HG03442 (cell line): ENCODE results near the gene KRTAP9-2.
"Not testable (repeated sequence)": the region's sequence is repeated elsewhere in the genome, so short reads cannot be mapped to it uniquely, and the experiment has no call there.

Experiments
- ATAC-seq: cut with Tn5 transposase; IDR thresholded peaks from one replicate; pipeline ENCODE4 v1.9.1; 2021; ENCODE audit warnings: mild to moderate bottlenecking, moderate library complexity; ENCODE audit not compliant: unreplicated experiment

Gene KRTAP9-2

GRCh38 chr17:41226598-41227095 is at the start of gene KRTAP9-2:
TSS of gene KRTAP9-2 (plus strand) at chr17:41226648. CDS start at chr17:41226655, 7 bp downstream.
- not testable (repeated sequence) for ATAC-seq

- ATAC-seq: no peak
These were observed 49.6 kb upstream of the KRTAP9-2 start for GRCh38 chr17:41176744-41177387.

- ATAC-seq: no peak
These were observed 48.6 kb upstream of the KRTAP9-2 start, which contains the start of gene KRTAP4-2 for GRCh38 chr17:41177727-41178271. TSS of gene KRTAP4-2 (minus strand) at chr17:41178221. CDS start at chr17:41178164, 57 bp downstream.

- no peak for ATAC-seq
These were observed 48.1 kb upstream of the KRTAP9-2 start for GRCh38 chr17:41178341-41178740.

- no peak for ATAC-seq
These were observed 47.4 kb upstream of the KRTAP9-2 start for GRCh38 chr17:41178843-41179616.

- no peak for ATAC-seq
These were observed 41.9 kb upstream of the KRTAP9-2 start, which contains the start of gene KRTAP4-1 for GRCh38 chr17:41184480-41184961. TSS of gene KRTAP4-1 (minus strand) at chr17:41184911. CDS start at chr17:41184854, 57 bp downstream.

- no peak for ATAC-seq
These were observed 41.4 kb upstream of the KRTAP9-2 start for GRCh38 chr17:41185001-41185400.

GRCh38 chr17:41186872-41187271 is 39.6 kb upstream of the KRTAP9-2 start:
- no peak for ATAC-seq

GRCh38 chr17:41189837-41190318 is 36.6 kb upstream of the KRTAP9-2 start, which contains the start of gene KRTAP9-1:
TSS of gene KRTAP9-1 (plus strand) at chr17:41189887. CDS start at chr17:41189887, 0 bp downstream.
- not testable (repeated sequence) for ATAC-seq

- no peak for ATAC-seq
These were observed 36.1 kb upstream of the KRTAP9-2 start for GRCh38 chr17:41190328-41190727.

- no peak for ATAC-seq
These were observed 30.4 kb upstream of the KRTAP9-2 start for GRCh38 chr17:41196068-41196467.

GRCh38 chr17:41199421-41200078 is 26.9 kb upstream of the KRTAP9-2 start:
- ATAC-seq: no peak

- ATAC-seq: no peak
These were observed 14.5 kb upstream of the KRTAP9-2 start for GRCh38 chr17:41211845-41212466.

GRCh38 chr17:41212524-41213169 is 13.8 kb upstream of the KRTAP9-2 start:
- no peak for ATAC-seq

GRCh38 chr17:41215681-41216080 is 10.8 kb upstream of the KRTAP9-2 start:
- no peak for ATAC-seq

GRCh38 chr17:41223821-41224220 is 2.6 kb upstream of the KRTAP9-2 start:
- no peak for ATAC-seq

- no peak for ATAC-seq
These were observed 397 bp upstream of the KRTAP9-2 start for GRCh38 chr17:41226051-41226450.

- ATAC-seq: no peak
These were observed 3.6 kb downstream of the KRTAP9-2 start for GRCh38 chr17:41230094-41230493.

- ATAC-seq: no peak
These were observed 5.3 kb downstream of the KRTAP9-2 start for GRCh38 chr17:41231731-41232130.
